Endothelial cell of umbilical vein (primary cell): ENCODE data around the gene COBLL1. TPM values are rescaled to one million over a fixed set of nuclear protein-coding genes. Genes with fewer than 3 reads are reported as not detected.

Experiments
- BruUV-seq: library from RNA; stranded (reverse); fragments of 400-500 nt; replicated peaks from 2 replicates; lab custom pipeline; 2021; lab: Mats Ljungman, UMichigan
- CTCF ChIA-PET: fragments of 300-600, 350-600 bp; sonication (Branson Sonifier 250); formaldehyde crosslinking; loops from one replicate; lab custom pipeline; 2021; ENCODE audit warnings: antibody characterized with exemption, inconsistent platforms; lab: Charles Lee
- POLR2A ChIA-PET: fragments of 300-600, 350-600 bp; sonication (Branson Sonifier 250); formaldehyde crosslinking; loops from one replicate; lab custom pipeline; 2021; ENCODE audit warnings: antibody characterized with exemption, inconsistent platforms; lab: Charles Lee
- DNase-seq: peaks from one replicate; pipeline ENCODE4 v3.0.0-alpha.2; 2011; ENCODE audit warnings: low read depth, low spot score
- FAIRE-seq: peaks from 2 replicates; lab custom pipeline; 2011; peaks lifted over from hg19 to GRCh38; lab: Jason Lieb, UNC
- H2AFZ ChIP-seq: 2 replicates; pipeline ENCODE4 v1.6.0; 2012; ENCODE audit warnings: low read depth, low read length, control low read depth, inconsistent platforms
- H3K27ac ChIP-seq: 2 replicates; pipeline ENCODE4 v1.5.1; 2011; ENCODE audit warnings: low read depth, mild to moderate bottlenecking, control low read depth, low read length, moderate library complexity; ENCODE audit not compliant: insufficient read depth
- H3K27me3 ChIP-seq, 2 experiments: 2 replicates each; pipeline versions ENCODE4 v1.6.0 to v1.6.1; 2011; ENCODE audit warnings: low read length in 2 of 2, mixed read lengths in 1 of 2; ENCODE audit not compliant: control insufficient read depth in 2 of 2, insufficient read depth in 2 of 2
- H3K36me3 ChIP-seq, 2 experiments: 2 replicates in 1 of 2; 3 replicates in 1 of 2; pipeline ENCODE4 v1.5.1; 2011; ENCODE audit warnings: low read length in 2 of 2, mild to moderate bottlenecking in 1 of 2, moderate library complexity in 1 of 2; ENCODE audit not compliant: control insufficient read depth in 2 of 2, insufficient read depth in 2 of 2; ENCODE audit errors: extremely low read depth in 1 of 2
- H3K4me1 ChIP-seq: 3 replicates; pipeline ENCODE4 v1.5.1; 2011; ENCODE audit warnings: mild to moderate bottlenecking, low read length; ENCODE audit not compliant: control insufficient read depth, insufficient read depth; ENCODE audit errors: extremely low read depth
- H3K4me2 ChIP-seq: 2 replicates; pipeline ENCODE4 v1.6.1; 2011; ENCODE audit warnings: low read length, control low read depth, mixed read lengths; ENCODE audit not compliant: insufficient read depth
- H3K4me3 ChIP-seq, 3 experiments: fragments of 200-600 bp in 1 of 3; sonication (generic), shearing (Covaris generic) in 1 of 3; replicated peaks in 1 of 3; 2 replicates each; pipeline ENCODE4 v1.5.1; 2011 to 2016; ENCODE audit warnings: control low read depth in 3 of 3, low read length in 3 of 3, mild to moderate bottlenecking in 2 of 3, inconsistent platforms in 1 of 3, low read depth in 1 of 3, moderate library complexity in 1 of 3; ENCODE audit not compliant: insufficient read depth in 1 of 3
- H3K79me2 ChIP-seq: 2 replicates; pipeline ENCODE4 v1.6.0; 2012; ENCODE audit warnings: low read length, inconsistent platforms; ENCODE audit not compliant: control insufficient read depth, insufficient read depth
- H3K9ac ChIP-seq: replicated peaks from 2 replicates; pipeline ENCODE3; 2011; ENCODE audit warnings: low read length, control low read depth; ENCODE audit not compliant: insufficient read depth; ENCODE audit errors: extremely low read depth
- H3K9me1 ChIP-seq: replicated peaks from 3 replicates; pipeline ENCODE4 v1.6.0; 2011; ENCODE audit warnings: mild to moderate bottlenecking, low read length; ENCODE audit not compliant: control insufficient read depth, insufficient read depth; ENCODE audit errors: extremely low read depth
- H3K9me3 ChIP-seq: replicated peaks from 2 replicates; pipeline ENCODE4 v1.5.1; 2012; ENCODE audit warnings: low read length, inconsistent platforms; ENCODE audit not compliant: control insufficient read depth, insufficient read depth
- H4K20me1 ChIP-seq: replicated peaks from 2 replicates; pipeline ENCODE3; 2011; ENCODE audit warnings: mild to moderate bottlenecking, low read length; ENCODE audit not compliant: control insufficient read depth, insufficient read depth; ENCODE audit errors: extremely low read depth
- EZH2 ChIP-seq: IDR thresholded peaks from 2 replicates; pipeline ENCODE4 v1.6.1; 2012; ENCODE audit warnings: borderline replicate concordance, low read depth, mild to moderate bottlenecking, moderate library complexity, low read length, inconsistent platforms; ENCODE audit not compliant: severe bottlenecking
- FOS ChIP-seq: IDR thresholded peaks from 2 replicates; pipeline ENCODE4 v1.6.1; 2011; ENCODE audit warnings: mild to moderate bottlenecking, low read length, moderate library complexity, borderline replicate concordance; ENCODE audit not compliant: insufficient read depth
- GATA2 ChIP-seq: IDR thresholded peaks from 2 replicates; pipeline ENCODE4 v1.7.0; 2011; ENCODE audit warnings: low read depth, mild to moderate bottlenecking, moderate library complexity, mixed read lengths, low read length; ENCODE audit not compliant: insufficient read length, insufficient read depth
- JUN ChIP-seq: IDR thresholded peaks from 2 replicates; pipeline ENCODE4 v1.6.1; 2011; ENCODE audit warnings: borderline replicate concordance, low read depth; ENCODE audit not compliant: insufficient read length, insufficient read depth
- MYC ChIP-seq: IDR thresholded peaks from one replicate; pipeline ENCODE4 v1.6.1; 2011; ENCODE audit warnings: mild to moderate bottlenecking, low read depth, low read length
- POLR2A ChIP-seq: IDR thresholded peaks from 2 replicates; pipeline ENCODE4 v1.6.1; 2012; ENCODE audit warnings: low read depth, mild to moderate bottlenecking, control low read depth, low read length
- POLR2AphosphoS5 ChIP-seq: IDR thresholded peaks from 2 replicates; pipeline ENCODE4 v1.6.1; 2012; ENCODE audit warnings: low read depth, mild to moderate bottlenecking, control low read depth, low read length, moderate library complexity; ENCODE audit not compliant: insufficient read depth
- dilution Hi-C: fragments of 300-500 bp; cut with MboI; formaldehyde crosslinking; loops from one replicate; pipeline ENCODE4 v1.15.0; 2019; ENCODE audit warnings: low sequenced_read_pairs; ENCODE audit not compliant: extremely low pct_ligation_motif_present
- intact Hi-C: fragments of 100-400 bp; cut with micrococcal nuclease; formaldehyde crosslinking; loops from one replicate; pipeline ENCODE4 v1.10.0; 2022
- polyA plus RNA-seq, 4 experiments: library from polyadenylated mRNA; depleted of rRNA in 3 of 4; stranded (reverse) in 3 of 4; unstranded in 1 of 4; fragments of >200 nt; gene quantifications; 2 replicates each; pipeline versions ENCODE4 v1.2.1 to v1.2.3, GENCODE V29; 2011 to 2012; ENCODE audit warnings: missing spikeins in 1 of 4
- total RNA-seq: library from RNA; stranded (reverse); gene quantifications from 2 replicates; pipeline ENCODE4 v1.2.3, GENCODE V29; 2021
- TF ChIP-seq, protein P1 (sequence below), 2 donors: IDR thresholded peaks; 1 replicate in 1 of 2; 2 replicates in 1 of 2; pipeline ENCODE4 v1.5.1; 2011; ENCODE audit warnings: low read length in 2 of 2, mild to moderate bottlenecking in 2 of 2, moderate library complexity in 2 of 2, control low read depth in 1 of 2, inconsistent platforms in 1 of 2, low read depth in 1 of 2; ENCODE audit not compliant: insufficient read depth in 1 of 2; ENCODE audit errors: extremely low read depth in 1 of 2
- TF ChIP-seq, protein P2 (sequence below): IDR thresholded peaks from 2 replicates; pipeline ENCODE4 v1.6.1; 2011; ENCODE audit not compliant: insufficient read depth, insufficient read length

Gene COBLL1
- total and polyA plus RNA-seq, 2 donors (not counting 3 experiments of a cell fraction or from before 2014, with no cell fraction given): 9.1 to 38.4 TPM

- Histone ChIP-seq H3K4me3 (no peak overlapping the region), H3K27me3 (no peaks in the 10 kb centered on the region), H3K36me3 (peaks cover 6% of the 10 kb centered on the region in 2 experiments), H4K20me1 (no peaks in the 10 kb centered on the region), H3K9me1 (peaks cover 3% of the 10 kb centered on the region), H3K79me2 (no peaks in the 10 kb centered on the region), H2AFZ (no peak overlapping the region), H3K9ac (no peak overlapping the region), H3K9me3 (no peaks in the 10 kb centered on the region), H3K27ac (no peak overlapping the region), H3K4me1 (peaks cover 4% of the 10 kb centered on the region), H3K4me2 (no peak overlapping the region)
- FAIRE-seq (no peak), DNase-seq (no peak)
- CTCF ChIA-PET: no interaction called here
- intact Hi-C loops (loop anchor here (1.0 kb wide), 1 partner anchor 148 kb away; no protein-coding TSS in a partner anchor), dilution Hi-C loops (no loop called here)
- POLR2A ChIA-PET: no interaction called here
- no TSS peak for BruUV-seq
- TF ChIP-seq EZH2 (no peak), JUN (no peak), POLR2A (no peak), GATA2 (no peak), MYC (no peak), FOS (no peak), POLR2AphosphoS5 (no peak)
- TF ChIP-seq, protein P1, sequence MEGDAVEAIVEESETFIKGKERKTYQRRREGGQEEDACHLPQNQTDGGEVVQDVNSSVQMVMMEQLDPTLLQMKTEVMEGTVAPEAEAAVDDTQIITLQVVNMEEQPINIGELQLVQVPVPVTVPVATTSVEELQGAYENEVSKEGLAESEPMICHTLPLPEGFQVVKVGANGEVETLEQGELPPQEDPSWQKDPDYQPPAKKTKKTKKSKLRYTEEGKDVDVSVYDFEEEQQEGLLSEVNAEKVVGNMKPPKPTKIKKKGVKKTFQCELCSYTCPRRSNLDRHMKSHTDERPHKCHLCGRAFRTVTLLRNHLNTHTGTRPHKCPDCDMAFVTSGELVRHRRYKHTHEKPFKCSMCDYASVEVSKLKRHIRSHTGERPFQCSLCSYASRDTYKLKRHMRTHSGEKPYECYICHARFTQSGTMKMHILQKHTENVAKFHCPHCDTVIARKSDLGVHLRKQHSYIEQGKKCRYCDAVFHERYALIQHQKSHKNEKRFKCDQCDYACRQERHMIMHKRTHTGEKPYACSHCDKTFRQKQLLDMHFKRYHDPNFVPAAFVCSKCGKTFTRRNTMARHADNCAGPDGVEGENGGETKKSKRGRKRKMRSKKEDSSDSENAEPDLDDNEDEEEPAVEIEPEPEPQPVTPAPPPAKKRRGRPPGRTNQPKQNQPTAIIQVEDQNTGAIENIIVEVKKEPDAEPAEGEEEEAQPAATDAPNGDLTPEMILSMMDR (IDR thresholded peaks at IDR 0.05; ENCODE audit: extremely low read depth in 1 of 2, insufficient read depth in 1 of 2, low read depth in 1 of 2, low read length in 2 of 2): no peak
- TF ChIP-seq, protein P2, sequence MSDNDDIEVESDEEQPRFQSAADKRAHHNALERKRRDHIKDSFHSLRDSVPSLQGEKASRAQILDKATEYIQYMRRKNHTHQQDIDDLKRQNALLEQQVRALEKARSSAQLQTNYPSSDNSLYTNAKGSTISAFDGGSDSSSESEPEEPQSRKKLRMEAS: no peak
Observed at GRCh38 chr2:164693834-164694233, 147.8 kb downstream of the COBLL1 start.
